Suppressor macrophage treated with lipopolysaccharide for 1 hour (primary cell): Measurements from ENCODE around the gene WASF3.
A peak's percentile ranks its signal among the peaks of the same experiment; 100 is the strongest.
"Not testable (repeated sequence)": the region's sequence is repeated elsewhere in the genome, so short reads cannot be mapped to it uniquely, and the experiment has no call there.

Source experiments
- DNase-seq, 3 donors: peaks; one replicate each; pipeline ENCODE4 v3.0.0-alpha.2; 2020 to 2022

The WASF3 gene

DNA sequence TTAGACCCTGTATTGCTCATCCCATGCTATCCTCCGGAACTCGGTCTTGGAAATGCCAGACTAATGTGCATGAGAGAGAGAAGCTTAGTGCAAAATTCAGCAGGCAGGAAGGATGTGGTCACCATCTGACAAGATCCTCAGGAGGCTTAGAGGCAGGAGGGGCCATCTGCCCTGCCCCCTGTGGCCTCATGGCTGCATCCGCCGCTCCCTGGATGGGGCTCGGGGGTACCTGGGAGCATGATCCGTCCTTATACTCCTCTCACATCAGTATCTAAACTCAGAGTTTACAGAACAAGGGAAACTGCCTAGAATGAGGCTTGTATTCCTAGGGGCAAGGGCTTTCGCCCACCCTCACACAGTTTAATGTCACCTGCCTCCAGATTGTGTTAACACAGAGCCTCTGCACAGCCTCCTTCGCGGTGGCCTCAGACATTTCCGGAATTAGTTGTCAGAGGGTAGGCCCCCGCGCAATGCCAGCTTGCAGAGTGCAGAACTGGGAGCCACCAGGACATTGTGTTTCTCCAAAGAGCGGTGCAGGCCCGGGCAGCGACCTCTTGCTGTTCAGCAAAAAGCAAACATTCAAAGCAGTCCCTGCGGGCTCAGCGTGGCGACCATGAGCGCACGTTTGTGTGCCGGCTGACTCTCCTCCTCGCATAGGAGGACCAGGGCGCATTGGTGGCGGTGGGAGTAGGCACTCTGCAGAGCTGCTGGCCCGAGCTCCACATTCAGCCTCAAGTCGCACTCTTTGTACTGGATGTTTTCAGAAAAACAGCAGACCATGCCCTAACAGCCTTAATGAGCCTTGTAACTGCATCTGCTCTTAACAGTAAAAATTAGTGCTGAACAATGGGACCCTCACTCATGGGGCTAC lies 164.0 kb downstream of the WASF3 start:
- peak in 2 of 3 donors; percentile 28 to 46 for DNase-seq

DNA sequence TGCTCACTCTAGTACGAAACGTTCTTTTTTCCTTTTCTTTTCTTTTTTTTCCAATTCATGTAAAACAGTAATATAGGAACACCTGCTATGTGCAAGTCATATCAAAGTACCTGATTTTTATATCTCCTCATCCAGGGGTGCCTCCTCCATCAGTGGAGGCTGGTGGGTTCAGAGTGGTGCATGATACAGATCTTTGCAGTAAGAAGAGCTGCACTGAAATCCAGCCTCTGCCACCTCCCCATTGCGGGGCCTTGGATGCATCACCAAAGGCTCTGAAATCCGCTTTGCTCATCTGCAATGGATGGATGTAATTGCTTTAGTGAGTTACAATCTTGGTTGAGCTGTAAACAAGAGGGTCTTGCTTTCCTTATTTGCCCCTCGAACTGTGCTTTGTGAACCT lies 164.8 kb downstream of the WASF3 start:
- DNase-seq: no peak

DNA sequence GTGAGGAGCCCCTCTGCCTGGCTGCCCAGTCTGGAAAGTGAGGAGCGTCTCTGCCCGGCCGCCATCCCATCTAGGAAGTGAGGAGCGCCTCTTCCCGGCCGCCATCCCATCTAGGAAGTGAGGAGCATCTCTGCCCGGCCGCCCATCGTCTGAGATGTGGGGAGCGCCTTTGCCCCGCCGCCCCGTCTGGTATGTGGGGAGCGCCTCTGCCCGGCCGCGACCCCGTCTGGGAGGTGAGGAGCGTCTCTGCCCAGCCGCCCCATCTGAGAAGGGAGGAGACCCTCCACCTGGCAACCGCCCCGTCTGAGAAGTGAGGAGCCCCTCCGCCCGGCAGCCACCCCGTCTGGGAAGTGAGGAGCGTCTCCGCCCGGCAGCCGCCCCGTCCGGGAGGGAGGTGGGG lies 166.1 kb downstream of the WASF3 start:
- not testable (repeated sequence) for DNase-seq

DNA sequence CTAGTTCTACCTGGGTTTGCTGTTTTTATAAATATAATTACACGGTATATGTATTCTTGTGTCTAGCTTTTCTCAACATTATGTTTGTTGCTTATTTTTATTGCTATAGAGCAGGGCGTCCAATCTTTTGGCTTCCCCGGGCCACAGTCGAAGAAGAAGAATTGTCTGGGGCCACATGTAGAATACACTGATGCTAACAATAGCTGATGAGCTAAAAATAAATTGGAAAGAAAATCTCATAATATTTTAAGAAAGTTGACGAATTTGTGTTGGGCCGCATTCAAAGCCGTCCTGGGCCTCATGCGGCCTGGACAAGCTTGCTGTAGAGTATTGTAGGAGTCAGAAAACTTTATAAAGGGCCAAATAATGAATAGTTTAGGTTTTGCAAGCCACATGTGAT lies 169.2 kb downstream of the WASF3 start:
- no peak for DNase-seq

DNA sequence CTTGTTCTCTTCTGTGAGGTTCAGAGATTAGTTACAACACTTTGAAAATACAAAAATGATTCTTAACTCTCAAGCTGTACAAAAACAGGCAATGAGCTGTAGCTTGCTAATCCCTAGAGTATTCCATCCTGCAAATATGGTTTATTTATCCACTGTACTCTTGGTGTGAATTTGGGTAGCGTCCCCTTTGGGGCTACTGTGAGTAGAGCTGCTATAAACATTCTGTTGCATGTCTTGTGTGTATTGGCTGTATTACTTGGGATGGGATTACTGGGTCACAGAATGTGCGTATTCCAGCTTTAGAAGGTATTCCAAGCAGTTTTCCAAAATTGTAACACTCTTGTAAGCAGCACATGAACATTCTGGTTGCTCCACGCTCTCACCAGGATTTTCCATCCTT lies 169.6 kb downstream of the WASF3 start:
- no peak for DNase-seq

DNA sequence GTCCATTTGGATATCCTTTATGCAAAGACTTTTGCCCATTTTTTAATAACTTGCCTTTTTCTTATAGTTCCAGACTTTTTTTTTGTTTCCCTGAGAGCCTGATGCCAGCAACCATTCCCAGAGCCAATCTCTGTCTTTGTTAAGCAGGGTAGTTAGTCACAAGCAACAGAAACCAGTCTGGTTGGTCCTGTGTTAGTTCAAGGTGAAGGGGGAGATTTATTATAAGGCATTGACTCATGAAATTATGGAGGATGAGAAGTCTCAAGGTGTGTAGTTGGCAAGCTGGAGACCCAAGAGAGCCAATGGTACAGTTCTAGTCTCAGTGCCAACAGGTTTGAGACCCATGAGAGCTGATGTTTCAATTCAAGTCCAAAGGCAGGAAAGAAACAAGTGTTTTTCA lies 170.2 kb downstream of the WASF3 start:
- no peak for DNase-seq

DNA sequence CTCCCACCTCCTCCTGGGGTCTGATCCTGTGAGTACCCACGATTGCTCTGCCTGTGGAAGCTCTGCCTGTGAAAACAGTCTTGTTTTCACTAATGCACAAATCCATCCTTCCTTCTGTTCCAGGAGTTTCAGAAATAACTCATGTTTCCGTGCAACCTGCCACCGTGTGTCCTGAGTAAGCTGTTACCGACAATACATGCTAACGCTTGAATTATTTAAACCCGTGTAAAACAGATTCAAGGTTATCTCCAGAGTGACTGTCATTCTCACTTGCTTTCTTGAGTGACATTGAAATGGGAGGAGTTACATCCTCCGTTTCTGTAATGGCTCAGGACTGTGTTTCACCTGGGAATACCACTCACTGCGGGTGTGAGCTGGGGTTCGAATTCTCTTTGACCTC lies 178.2 kb downstream of the WASF3 start:
- DNase-seq: no peak
